ENCODE data around the gene NTNG2. TPM values are rescaled to one million over a fixed set of nuclear protein-coding genes. Genes with fewer than 3 reads are reported as not detected.

NTNG2 gene
- total and polyA plus RNA-seq, 9 donors = 0.23 to 1.3 (median 0.56) TPM

DNA sequence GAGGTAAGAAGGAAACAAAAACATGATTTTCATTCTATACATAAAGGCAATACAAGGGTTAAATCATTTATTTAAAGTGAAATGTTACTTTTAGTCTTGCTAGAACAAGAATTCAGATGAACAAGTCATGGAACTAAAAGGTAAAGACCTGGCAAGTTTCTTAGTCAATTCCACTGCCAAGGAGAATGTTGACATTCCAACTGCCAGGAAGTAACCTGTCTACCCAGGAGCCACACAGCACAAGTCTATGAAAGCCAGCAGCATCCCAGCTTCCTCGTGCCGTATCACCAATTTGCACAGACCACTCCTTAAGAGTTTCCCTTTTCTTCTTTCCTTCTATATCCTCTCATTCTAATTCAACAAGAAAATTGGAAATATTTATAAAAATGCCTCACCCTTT is 113.0 kb downstream of the NTNG2 start:
- no peaks in the 10 kb centered on the region for H3K27me3 ChIP-seq (ENCODE audit: control insufficient read depth, insufficient read depth, low read length)

GRCh38 chr9:132283165-132283564 is 121.3 kb downstream of the NTNG2 start:
- DNase-seq = no peak

More for the DNA sequence above, 113.0 kb downstream of the NTNG2 start:
- H3K4me1 ChIP-seq (ENCODE audit: control insufficient read depth, insufficient read depth, low read length) = no peaks in the 10 kb centered on the region
- 100% methylated on average over 1 of the region's 2 CpGs for WGBS (ENCODE audit: insufficient coverage)
- no peak overlapping the region for H3K27ac ChIP-seq (ENCODE audit: low read length)
- no peaks in the 10 kb centered on the region for H3K9me3 ChIP-seq (replicated peaks; ENCODE audit: control insufficient read depth, low read depth, low read length)
- no peak overlapping the region for H3K4me3 ChIP-seq (ENCODE audit: low read length)
- DNase-seq = no peak
- peaks cover 62% of the 10 kb centered on the region for H3K36me3 ChIP-seq (ENCODE audit: control insufficient read depth, insufficient read depth, low read length)

DNA sequence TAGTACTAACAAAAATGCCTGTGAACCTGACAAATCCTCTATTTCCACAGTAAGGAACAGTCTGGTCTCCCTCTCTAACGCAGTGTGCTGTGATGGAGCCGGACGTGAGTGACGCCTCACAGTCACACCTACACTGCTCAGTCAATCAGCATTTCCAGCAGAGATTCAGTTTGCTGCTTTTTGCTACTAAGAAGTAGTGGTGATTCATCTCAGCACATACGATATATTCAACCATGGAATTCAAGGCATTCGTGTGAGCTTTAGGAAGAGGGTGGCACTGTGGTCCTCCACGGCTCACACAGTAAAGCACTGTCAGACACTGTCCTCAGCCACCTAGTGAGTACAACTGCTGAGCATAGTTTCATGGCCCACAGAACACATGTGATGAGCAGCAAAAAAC is 122.0 kb downstream of the NTNG2 start:
- WGBS (ENCODE audit: insufficient coverage) = 91% methylated on average over 6 of the region's 7 CpGs
- no peak for DNase-seq
- Histone ChIP-seq H3K27ac (ENCODE audit: low read length) (no peak overlapping the region), H3K27me3 (ENCODE audit: control insufficient read depth, insufficient read depth, low read length) (no peaks in the 10 kb centered on the region), H3K4me3 (ENCODE audit: low read length) (no peak overlapping the region), H3K36me3 (ENCODE audit: control insufficient read depth, insufficient read depth, low read length) (peaks cover 55% of the 10 kb centered on the region), H3K4me1 (ENCODE audit: control insufficient read depth, insufficient read depth, low read length) (no peaks in the 10 kb centered on the region), H3K9me3 (replicated peaks; ENCODE audit: control insufficient read depth, low read depth, low read length) (no peaks in the 10 kb centered on the region)

More at GRCh38 chr9:132283165-132283564, 121.3 kb downstream of the NTNG2 start:
- H3K27me3 ChIP-seq (ENCODE audit: control insufficient read depth, insufficient read depth, low read length) = no peaks in the 10 kb centered on the region
- H3K27ac ChIP-seq (ENCODE audit: low read length) = no peak overlapping the region
- H3K4me1 ChIP-seq (ENCODE audit: control insufficient read depth, insufficient read depth, low read length) = no peaks in the 10 kb centered on the region
- peaks cover 56% of the 10 kb centered on the region for H3K36me3 ChIP-seq (ENCODE audit: control insufficient read depth, insufficient read depth, low read length)
- WGBS (ENCODE audit: insufficient coverage) = no CpG with 5 or more reads among the region's 4 CpGs
- H3K9me3 ChIP-seq (replicated peaks; ENCODE audit: control insufficient read depth, low read depth, low read length) = no peaks in the 10 kb centered on the region
- H3K4me3 ChIP-seq (ENCODE audit: low read length) = no peak overlapping the region

DNA sequence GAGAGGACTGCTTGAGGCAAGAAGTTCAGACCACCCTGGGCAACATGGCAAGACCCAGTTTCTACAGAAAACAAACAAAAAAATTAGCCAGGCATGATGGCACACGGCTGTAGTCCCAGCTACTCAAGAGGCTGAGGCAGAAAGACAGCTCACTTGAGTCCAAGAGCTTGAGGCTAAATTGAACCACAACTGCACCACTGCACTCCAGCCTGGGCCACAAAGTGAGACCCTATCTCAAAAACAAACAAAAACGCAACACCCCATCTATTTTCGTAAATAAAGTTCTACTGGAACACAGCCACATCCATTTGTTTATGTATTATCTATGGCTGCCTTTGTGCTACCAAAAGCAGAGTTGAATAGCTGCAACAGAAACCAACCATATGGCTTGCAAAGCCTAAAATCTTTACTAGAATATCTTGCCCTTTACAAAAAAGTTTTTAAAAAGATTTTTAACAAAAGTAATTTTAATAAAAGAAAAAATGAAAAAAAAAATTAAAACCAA is 125.5 kb downstream of the NTNG2 start:
- H3K36me3 ChIP-seq (ENCODE audit: control insufficient read depth, insufficient read depth, low read length) = peaks cover 56% of the 10 kb centered on the region
- DNase-seq = no peak
- no CpG with 5 or more reads among the region's 3 CpGs for WGBS (ENCODE audit: insufficient coverage)
- H3K27ac ChIP-seq (ENCODE audit: low read length) = no peak overlapping the region
- H3K9me3 ChIP-seq (replicated peaks; ENCODE audit: control insufficient read depth, low read depth, low read length) = no peaks in the 10 kb centered on the region
- peaks cover 2% of the 10 kb centered on the region for H3K4me1 ChIP-seq (ENCODE audit: control insufficient read depth, insufficient read depth, low read length)
- H3K4me3 ChIP-seq (ENCODE audit: low read length) = no peak overlapping the region
- H3K27me3 ChIP-seq (ENCODE audit: control insufficient read depth, insufficient read depth, low read length) = no peaks in the 10 kb centered on the region

GRCh38 chr9:132288361-132288760 is 126.5 kb downstream of the NTNG2 start:
- no peak for DNase-seq
- no peaks in the 10 kb centered on the region for H3K27me3 ChIP-seq (ENCODE audit: control insufficient read depth, insufficient read depth, low read length)
- H3K9me3 ChIP-seq (replicated peaks; ENCODE audit: control insufficient read depth, low read depth, low read length) = no peaks in the 10 kb centered on the region
- no peak overlapping the region for H3K27ac ChIP-seq (ENCODE audit: low read length)
- H3K4me3 ChIP-seq (ENCODE audit: low read length) = no peak overlapping the region
- H3K4me1 ChIP-seq (ENCODE audit: control insufficient read depth, insufficient read depth, low read length) = peaks cover 2% of the 10 kb centered on the region
- peaks cover 48% of the 10 kb centered on the region for H3K36me3 ChIP-seq (ENCODE audit: control insufficient read depth, insufficient read depth, low read length)
- whole genome bisulfite sequencing (ENCODE audit: insufficient coverage) = no CpG with 5 or more reads among the region's 1 CpG

DNA sequence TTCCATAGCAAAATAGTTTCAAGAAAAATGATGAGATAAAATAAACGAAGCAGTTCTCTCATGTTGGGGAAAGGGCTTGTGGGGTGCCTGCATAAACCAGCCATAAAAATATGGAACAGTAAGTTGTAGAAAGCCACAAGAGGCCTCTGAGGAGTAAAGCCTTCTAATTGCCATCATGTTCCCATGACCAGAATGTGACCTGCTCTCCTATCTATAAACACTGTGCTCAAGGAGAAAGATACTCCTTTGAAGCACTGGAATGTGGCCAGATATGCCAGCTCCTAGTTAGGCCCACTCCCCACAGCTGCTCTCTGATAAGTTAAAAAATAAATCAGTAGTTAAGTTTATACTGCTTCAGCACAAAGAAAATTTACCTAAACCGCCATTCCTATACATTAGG is 127.1 kb downstream of the NTNG2 start:
- Histone ChIP-seq H3K9me3 (replicated peaks; ENCODE audit: control insufficient read depth, low read depth, low read length) (no peaks in the 10 kb centered on the region), H3K4me3 (ENCODE audit: low read length) (no peak overlapping the region), H3K27me3 (ENCODE audit: control insufficient read depth, insufficient read depth, low read length) (no peaks in the 10 kb centered on the region), H3K36me3 (ENCODE audit: control insufficient read depth, insufficient read depth, low read length) (peaks cover 46% of the 10 kb centered on the region), H3K27ac (ENCODE audit: low read length) (no peak overlapping the region), H3K4me1 (ENCODE audit: control insufficient read depth, insufficient read depth, low read length) (peaks cover 2% of the 10 kb centered on the region)
- no CpG with 5 or more reads among the region's 2 CpGs for WGBS (ENCODE audit: insufficient coverage)
- no peak for DNase-seq

GRCh38 chr9:132293145-132293721 is 131.4 kb downstream of the NTNG2 start:
- WGBS (ENCODE audit: insufficient coverage) = 99% methylated on average over 11 of the region's 13 CpGs

More at GRCh38 chr9:132293145-132293721, 131.4 kb downstream of the NTNG2 start:
- H3K4me1 ChIP-seq (ENCODE audit: control insufficient read depth, insufficient read depth, low read length) = peaks cover 2% of the 10 kb centered on the region
- H3K4me3 ChIP-seq (ENCODE audit: low read length) = no peak overlapping the region
- H3K36me3 ChIP-seq (ENCODE audit: control insufficient read depth, insufficient read depth, low read length) = peaks cover 38% of the 10 kb centered on the region
- no peak for DNase-seq
- H3K27me3 ChIP-seq (ENCODE audit: control insufficient read depth, insufficient read depth, low read length) = no peaks in the 10 kb centered on the region
- H3K9me3 ChIP-seq (replicated peaks; ENCODE audit: control insufficient read depth, low read depth, low read length) = no peaks in the 10 kb centered on the region
- no peak overlapping the region for H3K27ac ChIP-seq (ENCODE audit: low read length)

Other genes with a start within 250 kb of the NTNG2 start
- 13.3 TPM for gene MED27, start 82.2 kb upstream of the NTNG2 start, total RNA-seq
- 10 to 100 TPM; 11.9 to 17.2 (median 15.8) TPM for gene MED27, start 82.2 kb upstream of the NTNG2 start, polyA plus RNA-seq (ENCODE audit: insufficient read depth in 1 of 8, insufficient read length in 8 of 8, low replicate concordance in 1 of 8)
- gene SETX, start 192.9 kb downstream of the NTNG2 start, total RNA-seq = 37.5 TPM
- gene SETX, start 192.9 kb downstream of the NTNG2 start, polyA plus RNA-seq (ENCODE audit: insufficient read depth in 1 of 8, insufficient read length in 8 of 8, low replicate concordance in 1 of 8) = 10 to 100 TPM; 24.4 to 35.2 (median 27.6) TPM
- gene TTF1, start 244.8 kb downstream of the NTNG2 start, total RNA-seq = 12.0 TPM
- gene TTF1, start 244.8 kb downstream of the NTNG2 start, polyA plus RNA-seq (ENCODE audit: insufficient read depth in 1 of 8, insufficient read length in 8 of 8, low replicate concordance in 1 of 8) = 10 to 100 TPM in 6 of 8 donors, 1 to 10 TPM in 2; 9.6 to 11.8 (median 10.4) TPM
- not detected for gene CFAP77, start 248.2 kb downstream of the NTNG2 start, total RNA-seq
- under 1 TPM in 3 of 8 donors, not detected in 5; 0.11 to 0.16 (median 0.12) TPM for gene CFAP77, start 248.2 kb downstream of the NTNG2 start, polyA plus RNA-seq (ENCODE audit: insufficient read depth in 1 of 8, insufficient read length in 8 of 8, low replicate concordance in 1 of 8)